HT-29 (cell line): ENCODE measurements around the gene TEF. TPM values are rescaled to one million over a fixed set of nuclear protein-coding genes. Genes with fewer than 3 reads are reported as not detected.
A peak's percentile ranks its signal among the peaks of the same experiment; 100 is the strongest.
"Not testable (repeated sequence)": the region's sequence is repeated elsewhere in the genome, so short reads cannot be mapped to it uniquely, and the experiment has no call there.

Experiments used
- DNase-seq: peaks from one replicate; pipeline ENCODE4 v3.0.0-alpha.2; 2015; ENCODE audit warnings: low spot score
- total RNA-seq: library from RNA; depleted of rRNA; stranded (reverse); fragments of >200 nt; shearing (Covaris generic); gene quantifications from 2 replicates; pipeline ENCODE4 v1.2.3, GENCODE V29; 2014

TEF gene
- total RNA-seq, 1 experiment from 2014 or later: 10.7 TPM

DNA sequence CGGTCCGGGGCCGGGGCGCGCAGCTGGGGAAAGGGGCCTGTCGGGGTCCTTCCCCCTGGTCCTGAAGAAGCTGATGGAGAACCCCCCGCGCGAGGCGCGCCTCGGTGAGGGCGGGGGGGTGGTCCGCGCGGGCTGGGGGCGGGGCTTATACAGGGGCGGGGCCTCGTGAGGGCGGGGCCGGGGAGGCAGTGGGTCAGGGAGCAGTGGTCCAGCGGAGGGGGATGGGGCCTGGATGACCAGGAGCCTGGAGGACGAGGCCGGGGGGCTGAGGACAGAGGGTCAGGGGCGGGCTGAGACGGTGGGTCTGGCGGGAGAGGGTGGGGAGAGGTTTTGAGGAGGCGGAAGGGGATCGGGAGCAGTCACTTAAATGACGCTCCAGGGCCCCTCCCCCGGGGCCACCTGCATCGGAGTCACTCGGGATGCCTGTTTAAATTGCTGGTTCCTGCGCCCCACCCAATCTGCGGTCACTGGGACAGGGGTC lies 396 bp downstream of the TEF start:
- peak; percentile 25 for DNase-seq

DNA sequence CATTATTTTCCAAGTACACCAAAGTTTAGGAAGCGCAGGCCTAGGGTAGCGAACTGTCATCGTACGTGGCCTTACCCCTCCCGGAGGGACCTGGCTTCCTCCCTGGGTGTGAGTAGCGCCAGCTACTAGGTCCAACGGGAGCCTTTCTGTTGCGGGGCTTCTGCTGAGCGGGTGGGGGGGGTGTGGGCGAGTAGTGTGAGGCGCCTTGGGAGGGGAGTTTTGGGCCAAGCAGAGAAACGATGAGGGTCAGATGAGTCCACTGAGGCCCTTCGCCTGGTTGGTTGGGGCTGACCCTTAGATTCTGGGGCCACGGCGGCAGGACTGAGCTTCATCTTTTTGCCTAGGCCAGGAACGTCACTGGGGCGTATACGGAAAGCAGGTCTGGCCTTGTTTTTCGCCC lies 868 bp downstream of the TEF start:
- DNase-seq: no peak

DNA sequence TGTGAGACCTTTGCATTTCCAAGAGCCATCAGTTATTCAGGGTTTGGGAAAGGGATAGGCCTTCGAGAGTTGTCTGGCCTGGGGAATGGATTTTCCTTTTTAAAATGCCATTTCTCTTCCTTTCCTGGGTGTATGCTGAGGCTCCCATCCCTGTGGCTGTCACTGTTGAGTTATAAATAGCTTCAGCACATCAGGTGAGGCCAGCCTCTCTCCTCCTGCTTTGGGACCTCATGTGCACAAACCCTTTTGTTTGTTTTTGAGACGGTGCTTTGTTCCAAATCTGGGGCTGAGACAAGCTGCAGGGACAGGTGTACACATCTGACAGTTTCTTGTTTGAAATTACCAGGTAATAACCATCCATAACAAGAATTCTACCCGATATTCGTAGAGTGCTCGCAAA lies 1.3 kb downstream of the TEF start:
- no peak for DNase-seq

DNA sequence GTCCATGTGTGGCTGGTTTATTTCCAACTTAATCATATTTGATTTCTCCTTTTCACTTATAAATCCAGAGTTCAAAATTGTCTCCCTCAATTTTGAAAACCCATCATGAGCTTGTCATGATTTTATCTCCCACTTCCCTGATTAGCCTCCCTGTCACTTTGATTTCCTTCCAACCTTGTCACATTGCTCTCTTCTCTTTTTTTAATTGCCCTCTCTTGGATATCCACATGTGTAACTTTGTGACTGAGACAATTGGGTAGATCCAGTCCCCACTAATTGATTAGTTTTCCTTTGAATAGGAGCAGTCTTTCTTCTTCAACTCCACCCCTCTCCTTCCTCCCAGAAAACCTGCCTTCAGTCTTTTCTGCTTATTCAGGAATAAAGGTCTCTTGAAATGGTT lies 2.4 kb downstream of the TEF start:
- DNase-seq: no peak

DNA sequence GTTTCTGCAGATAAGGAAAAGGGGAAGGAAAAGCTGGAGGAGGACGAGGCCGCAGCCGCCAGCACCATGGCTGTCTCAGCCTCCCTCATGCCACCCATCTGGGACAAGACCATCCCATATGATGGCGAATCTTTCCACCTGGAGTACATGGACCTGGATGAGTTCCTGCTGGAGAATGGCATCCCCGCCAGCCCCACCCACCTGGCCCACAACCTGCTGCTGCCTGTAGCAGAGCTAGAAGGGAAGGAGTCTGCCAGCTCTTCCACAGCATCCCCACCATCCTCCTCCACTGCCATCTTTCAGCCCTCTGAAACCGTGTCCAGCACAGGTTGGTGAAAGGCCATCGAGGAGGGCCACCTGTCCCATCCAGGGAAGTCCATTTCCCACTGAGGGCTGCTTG lies 5.6 kb downstream of the TEF start:
- no peak for DNase-seq

DNA sequence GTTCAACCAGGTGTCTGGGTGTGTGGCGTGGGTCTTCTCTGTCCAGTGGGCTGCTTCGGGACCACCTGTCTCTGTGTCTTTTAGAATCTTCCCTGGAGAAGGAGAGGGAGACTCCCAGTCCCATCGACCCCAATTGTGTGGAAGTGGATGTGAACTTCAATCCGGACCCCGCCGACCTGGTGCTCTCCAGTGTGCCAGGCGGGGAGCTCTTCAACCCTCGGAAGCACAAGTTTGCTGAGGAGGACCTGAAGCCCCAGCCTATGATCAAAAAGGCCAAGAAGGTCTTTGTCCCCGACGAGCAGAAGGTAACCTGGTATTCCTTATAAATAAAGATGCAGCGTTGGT lies 12.2 kb downstream of the TEF start:
- DNase-seq: no peak

- DNase-seq: no peak
These were observed 13.9 kb downstream of the TEF start for GRCh38 chr22:41395531-41396240.

GRCh38 chr22:41397143-41397811 lies 15.5 kb downstream of the TEF start:
- peak; percentile 23 for DNase-seq

DNA sequence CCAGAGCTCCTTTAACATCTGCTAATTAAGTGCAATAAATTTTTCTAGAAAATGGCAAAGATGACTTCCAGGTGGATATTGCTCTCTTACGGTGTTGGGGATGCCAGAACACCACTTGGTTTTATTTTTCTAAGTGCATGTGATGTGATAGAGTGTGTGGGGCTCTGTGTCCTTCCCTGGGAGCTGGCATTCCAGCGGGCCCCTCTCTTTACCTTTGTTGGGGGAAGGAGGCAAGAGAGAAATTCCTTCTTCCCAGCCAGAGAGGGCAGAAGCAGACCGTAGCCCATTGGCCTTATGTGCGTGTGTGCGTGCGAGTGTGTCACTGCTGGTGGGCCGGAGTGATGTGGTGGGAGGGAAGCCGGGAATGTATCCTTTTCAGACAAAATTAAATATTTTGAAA lies 17.2 kb downstream of the TEF start:
- no peak for DNase-seq

DNA sequence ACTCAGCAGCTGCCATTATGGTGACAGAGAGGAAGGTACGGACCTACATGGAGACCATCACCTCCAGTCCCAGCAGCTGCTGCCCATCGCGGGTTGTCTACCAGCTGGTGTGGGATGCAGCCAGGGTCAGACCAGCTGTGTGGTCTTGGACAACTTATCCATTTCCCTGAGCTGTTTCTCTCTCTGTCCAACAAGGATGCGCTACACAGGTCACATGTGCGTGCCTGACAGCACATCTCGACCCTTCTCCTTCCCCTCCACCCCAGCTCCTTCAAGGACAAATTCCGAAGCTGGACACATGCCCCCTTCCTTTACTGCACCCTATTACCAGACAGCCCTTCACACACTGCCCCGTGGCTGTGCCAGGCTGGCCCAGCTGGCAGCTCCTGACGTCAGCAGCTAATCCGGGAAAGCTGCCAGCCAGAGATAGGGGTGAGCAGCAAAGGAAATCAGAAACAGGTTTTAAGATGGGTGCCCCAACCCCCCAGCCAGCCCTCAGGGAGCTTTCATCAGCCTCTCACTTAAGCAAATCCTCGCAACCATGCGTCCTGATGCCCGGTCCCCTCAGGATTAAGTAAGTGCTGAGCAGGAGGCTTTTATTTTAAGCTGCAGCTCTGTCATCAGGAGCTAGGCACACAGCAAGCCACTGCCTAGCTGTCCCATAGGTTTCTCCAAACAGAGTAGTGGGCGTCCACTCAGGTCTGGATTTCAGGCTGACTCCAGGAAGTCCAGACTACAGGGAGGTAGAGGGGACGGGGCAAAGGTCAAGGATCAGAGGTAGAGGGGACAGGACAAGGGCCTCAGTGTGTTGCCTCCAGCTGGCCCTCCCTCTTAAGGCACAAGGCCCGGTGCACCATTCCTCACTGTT lies 20.3 kb downstream of the TEF start:
- DNase-seq: peak; percentile 82

- DNase-seq: not testable (repeated sequence)
These were observed 21.1 kb downstream of the TEF start for GRCh38 chr22:41402851-41403250.

- peak; percentile 86 for DNase-seq
These were observed 22.0 kb downstream of the TEF start for GRCh38 chr22:41403532-41404318.

DNA sequence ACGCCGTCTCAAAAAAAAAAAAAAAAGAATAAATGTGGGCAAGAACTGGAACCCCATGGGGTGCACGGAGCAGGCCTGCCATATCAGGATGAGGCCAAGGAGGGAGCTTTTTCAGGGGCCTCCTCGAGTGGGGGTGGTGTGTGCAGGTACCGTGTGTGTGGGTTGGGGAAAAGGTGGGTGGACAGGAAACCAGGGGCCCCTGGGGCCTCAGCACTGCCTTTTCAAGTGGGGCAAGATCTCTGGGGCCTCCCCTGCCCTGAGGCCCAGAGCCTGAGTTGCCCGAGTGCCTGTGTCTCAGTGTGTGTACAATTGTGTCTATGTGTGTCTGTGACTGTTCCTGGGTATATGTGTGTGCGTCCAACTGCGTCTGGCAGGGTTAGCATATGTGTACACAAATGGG lies 23.8 kb downstream of the TEF start:
- no peak for DNase-seq

DNA sequence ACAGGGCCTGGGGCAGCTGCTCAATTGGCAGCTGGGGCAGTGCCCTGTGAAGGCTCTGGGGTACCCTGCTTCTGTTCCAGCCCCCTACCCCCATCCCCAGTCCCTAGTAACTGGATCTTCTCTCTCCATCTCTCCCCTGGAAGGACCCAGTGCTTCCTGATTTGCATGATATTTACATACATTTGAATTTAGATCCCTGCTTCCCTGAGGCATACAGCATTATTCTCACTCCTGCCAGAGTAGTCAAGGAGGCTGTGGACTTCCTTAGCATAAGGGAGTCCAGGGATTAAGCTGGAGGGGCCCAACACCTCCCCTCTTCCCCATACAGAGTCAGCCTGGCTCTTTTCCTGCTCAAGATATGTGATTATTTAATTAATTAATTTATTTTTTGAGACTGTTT lies 24.7 kb downstream of the TEF start:
- no peak for DNase-seq

- DNase-seq: no peak
These were observed 25.7 kb downstream of the TEF start for GRCh38 chr22:41407433-41407832.

- DNase-seq: no peak
These were observed 26.9 kb downstream of the TEF start for GRCh38 chr22:41408665-41409064.

GRCh38 chr22:41410311-41410751 lies 28.6 kb downstream of the TEF start:
- no peak for DNase-seq

DNA sequence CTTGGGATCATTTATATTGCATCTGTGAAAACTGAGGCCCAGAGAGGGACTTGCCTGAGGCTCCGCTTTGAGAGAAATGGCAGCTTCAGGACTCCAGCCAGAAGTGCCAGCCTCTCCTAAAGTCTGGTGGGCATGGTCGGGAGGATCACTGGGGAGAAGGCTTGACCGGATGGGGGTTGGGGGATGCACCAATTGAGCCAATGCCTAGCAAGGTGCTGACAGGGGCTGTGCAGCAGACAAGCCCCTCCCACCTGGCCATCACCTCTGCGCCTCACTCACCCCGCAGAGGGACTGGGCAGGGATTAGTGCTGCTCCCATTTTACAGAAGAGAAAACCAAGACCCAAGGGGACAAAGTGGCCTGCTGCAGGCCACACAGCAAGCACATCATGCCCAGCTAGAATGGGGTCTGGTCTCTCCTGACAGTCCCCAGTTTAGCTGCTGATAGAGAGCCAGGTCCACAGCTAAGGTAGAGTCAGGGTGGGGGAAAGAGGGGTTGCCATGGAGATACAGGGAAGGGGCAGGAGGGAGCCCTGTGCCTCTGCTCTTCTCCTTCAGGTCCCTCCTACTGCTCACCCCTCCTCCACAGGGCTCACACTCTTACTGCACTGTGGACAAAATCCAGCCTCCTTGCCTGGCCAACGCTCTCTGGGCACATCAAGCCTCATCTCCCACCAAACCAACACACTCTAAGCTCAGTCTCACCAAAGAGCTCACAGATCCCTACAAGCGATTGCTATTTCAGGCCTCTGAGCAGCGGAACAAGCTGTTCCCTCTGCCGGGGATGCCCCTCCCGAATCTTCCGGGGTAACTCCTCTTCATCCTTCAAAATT lies 29.5 kb downstream of the TEF start:
- DNase-seq: no peak

DNA sequence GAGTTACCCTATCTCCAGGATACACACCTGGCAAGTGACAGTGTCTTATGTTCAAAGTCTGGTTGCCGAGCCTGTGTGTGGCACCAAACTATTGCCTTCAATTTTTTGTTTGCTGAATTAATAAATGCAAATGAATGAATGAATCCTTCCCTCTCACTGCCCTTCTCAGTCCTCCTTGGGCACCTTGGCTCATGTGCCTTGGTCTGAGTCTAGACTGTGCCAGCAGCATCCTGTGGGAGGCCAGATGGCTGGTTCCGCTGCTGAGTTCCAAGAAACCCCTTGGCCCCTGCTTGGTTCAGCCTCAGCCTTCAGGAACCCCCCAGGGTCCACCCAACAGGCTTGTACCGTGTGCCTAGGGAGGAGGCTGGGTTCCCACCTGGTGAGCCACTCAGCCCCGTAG lies 33.8 kb downstream of the TEF start:
- no peak for DNase-seq

DNA sequence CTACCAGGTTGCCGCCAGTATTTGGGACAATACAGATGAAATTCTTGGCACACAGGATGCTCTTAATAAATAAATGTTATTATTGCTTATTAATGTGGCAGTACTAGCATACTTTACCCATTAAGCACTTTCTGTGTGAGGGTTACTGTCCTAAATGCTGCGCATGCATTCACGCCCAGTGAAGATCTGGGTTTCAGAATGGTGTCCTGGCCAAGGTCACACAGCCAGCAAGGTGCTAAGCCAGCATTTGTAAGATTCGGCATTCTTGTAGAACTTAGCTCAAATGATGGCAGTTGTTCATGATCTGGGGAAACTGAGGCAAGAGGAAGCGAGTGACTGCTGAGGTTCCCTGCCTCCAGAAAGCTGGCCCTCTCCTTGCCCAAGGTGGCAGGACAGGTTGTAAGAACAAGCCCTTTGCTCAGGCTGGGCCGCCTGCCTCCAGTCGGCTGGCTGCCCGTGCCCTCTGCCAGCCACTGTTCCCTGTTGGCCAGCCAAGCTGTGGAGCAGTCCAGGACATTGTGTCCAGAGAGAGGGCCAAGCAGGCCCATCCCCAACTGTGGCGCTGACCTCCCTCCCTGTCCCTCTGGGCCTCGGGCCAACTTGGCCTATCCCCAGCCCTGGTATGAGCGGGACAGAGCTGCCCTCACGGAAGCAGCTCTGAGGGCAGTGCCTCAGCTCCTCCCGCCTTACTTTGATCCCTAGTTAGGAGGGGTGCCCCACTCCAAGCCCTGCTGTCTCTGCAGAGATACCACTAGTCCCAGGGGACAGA lies 36.1 kb downstream of the TEF start:
- DNase-seq: peak; percentile 49
